HG03135 (cell line): Measurements from ENCODE around the gene DNAJC5.
"Not testable (repeated sequence)": the region's sequence is repeated elsewhere in the genome, so short reads cannot be mapped to it uniquely, and the experiment has no call there.

Experiments
- ATAC-seq: cut with Tn5 transposase; IDR thresholded peaks from one replicate; pipeline ENCODE4 v1.9.1; 2021; ENCODE audit warnings: mild to moderate bottlenecking, moderate library complexity; ENCODE audit not compliant: unreplicated experiment

Gene DNAJC5

GRCh38 chr20:63966172-63966943 is 71.4 kb downstream of the DNAJC5 start:
- ATAC-seq: no peak

DNA sequence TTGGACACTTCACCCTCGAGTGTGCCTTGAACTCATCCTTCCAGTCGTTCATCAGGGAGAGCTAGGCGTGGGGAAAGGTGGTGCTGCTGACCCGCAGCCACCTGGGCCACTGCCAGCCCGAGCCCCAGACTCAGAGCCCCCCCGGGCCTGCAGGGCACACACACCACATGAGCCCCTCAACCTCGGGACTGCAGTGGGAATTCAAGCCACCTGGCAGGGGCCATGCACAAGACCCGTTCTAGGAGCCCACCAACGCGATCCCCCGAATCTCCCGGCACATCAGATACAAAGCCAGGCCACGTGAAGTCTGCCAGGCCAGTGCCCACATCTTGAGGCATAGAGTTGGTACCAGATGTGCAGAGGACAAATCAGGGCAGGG is 72.0 kb downstream of the DNAJC5 start:
- ATAC-seq: no peak

DNA sequence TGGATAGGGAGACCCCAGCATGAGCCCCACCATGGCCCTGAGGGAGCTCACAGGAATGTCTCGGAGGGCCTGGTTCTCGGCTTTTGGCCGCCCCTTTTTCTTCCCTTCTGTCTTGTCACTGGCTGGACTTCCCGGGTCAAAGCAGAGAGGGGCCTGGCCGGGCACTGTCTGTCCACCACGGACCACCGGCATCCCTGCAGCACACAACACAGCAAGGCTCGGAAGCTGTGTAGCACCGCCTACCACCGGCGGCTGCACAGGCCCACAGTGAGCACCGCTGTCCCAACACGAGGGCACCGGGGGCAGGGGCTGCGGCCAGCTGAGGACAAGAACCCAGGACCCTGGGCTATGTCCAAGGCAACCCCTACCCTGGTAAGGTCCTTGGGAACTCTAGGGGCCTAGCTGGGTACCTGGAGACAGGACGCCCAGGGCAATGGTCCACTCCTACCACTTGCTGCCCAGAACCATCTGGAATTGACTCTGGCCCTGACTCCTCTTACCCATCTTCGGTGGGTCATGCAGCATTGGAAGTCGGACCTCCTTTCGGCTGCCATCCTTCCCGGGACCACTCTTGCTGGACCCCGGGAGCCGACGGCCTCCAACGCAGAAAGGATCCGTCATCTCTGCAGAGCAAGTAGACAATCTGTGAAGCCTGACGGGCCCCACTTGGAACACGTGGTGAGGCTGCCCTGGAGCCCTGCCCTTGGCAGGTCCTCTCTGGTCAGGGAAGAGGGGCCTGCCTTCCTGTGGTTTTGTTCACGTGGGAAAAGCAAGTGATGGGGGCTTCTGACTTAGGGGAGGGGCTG is 72.6 kb downstream of the DNAJC5 start:
- no peak for ATAC-seq

GRCh38 chr20:63968136-63968927 is 73.4 kb downstream of the DNAJC5 start:
- ATAC-seq: no peak

DNA sequence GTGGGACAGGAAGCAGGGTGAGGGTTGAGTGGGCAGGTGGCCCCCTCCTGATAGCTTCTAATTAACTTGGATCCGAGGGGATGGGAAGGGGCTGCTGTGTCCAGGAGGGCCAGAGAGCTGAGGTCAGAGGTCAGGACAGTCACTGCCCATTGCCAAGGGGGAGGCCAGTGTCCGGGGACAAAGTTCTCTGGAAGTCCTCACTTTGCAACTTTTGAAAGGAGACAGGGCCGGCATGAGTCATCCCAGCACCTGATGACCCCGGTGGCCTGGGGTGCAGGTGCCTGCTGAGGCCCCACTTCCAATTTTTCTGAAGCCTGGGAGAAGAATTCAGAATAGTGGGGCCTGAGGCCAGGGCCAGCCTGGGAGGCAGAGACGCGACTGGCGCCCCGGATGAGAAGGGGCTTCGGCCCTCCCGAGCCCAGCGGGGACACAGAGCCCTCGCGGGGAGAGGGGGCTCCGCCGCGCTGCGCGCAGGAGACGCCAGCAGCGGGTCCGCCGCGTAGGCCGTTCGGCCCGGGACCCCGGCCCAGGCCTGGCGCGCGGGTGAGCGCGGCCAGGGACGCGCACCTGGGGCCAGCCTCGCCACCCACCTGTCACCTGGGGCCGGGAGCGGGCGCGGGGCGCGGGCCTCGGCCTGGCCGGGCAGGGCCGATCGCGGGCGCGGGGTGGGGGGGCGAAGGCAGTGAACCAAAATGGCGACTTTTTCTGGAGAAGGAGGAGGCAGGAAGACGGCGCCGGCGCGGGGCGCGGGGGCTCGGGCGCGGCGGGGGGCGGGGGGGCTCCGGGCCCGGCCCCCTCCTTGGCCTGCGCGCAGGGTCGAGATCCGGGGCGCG is 74.2 kb downstream of the DNAJC5 start:
- no peak for ATAC-seq

DNA sequence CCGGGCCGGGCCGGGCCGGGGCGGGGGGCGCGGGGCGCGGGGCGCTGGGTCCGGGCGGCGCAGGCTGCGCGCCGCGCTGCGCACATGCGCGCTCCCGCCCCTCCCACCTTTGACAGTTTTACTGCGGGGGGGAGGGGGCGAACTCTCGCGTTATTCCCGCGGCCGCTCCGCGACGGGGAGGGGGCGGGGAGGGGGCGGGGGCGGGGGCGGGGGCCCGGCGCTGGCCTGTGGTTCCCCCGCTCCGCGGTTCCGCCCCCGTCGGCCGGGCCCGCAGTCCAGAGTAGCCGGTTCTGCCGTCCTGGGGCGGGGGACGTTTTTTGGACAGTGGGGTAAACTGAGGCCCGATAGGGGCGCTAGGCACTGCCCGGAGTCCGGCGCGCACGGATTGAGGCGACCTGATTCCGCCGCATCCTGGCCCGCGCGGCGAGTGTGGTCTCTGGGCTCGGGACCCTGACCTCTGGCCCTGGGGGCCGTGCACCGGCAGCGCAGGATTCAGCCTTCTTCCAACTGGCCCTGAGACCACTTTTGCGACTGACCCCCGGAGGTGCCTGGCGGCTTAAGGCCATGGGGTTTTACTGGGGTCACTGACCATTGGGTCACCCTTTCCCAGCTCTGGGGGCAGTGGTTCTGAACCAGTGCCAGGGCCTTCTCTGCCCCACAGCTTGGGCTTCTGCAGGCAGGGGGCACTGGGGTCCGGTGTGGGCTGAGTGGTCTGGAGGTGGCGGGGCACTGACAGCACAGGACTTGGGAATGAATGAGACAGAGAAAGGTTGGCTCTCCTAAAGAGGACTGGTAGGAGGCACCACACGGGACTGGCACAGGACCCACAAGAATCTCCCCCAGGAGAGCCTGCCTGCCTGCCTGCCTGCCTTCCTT is 75.2 kb downstream of the DNAJC5 start, which contains the start of gene ZNF512B:
ZNF512B (minus strand) TSS at position 93 of the 876 bp plus-strand sequence. CDS start 1,980 bp downstream, outside the sequence.
- ATAC-seq: no peak

- no peak for ATAC-seq
These were observed 75.9 kb downstream of the DNAJC5 start for GRCh38 chr20:63970714-63971431.

- ATAC-seq: not testable (repeated sequence)
These were observed 77.0 kb downstream of the DNAJC5 start for GRCh38 chr20:63971960-63972311.

GRCh38 chr20:63972312-63973159 is 77.6 kb downstream of the DNAJC5 start:
- ATAC-seq: no peak

DNA sequence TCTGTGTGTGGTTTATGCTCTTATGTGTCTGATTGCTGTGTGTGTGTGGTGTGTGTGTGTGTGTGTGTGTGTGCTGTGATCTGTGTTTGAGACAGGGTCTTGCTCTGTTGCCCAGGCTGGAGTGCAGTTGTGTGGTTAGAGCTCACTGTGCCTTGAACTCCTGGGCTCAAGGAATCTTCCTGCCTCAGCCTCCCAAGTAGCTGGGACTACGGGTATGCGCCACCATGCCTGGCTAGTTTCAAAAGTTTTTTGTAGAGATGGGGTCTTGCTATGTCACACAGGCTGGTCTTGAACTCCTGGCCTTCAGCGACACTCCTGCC is 78.2 kb downstream of the DNAJC5 start:
- ATAC-seq: no peak

DNA sequence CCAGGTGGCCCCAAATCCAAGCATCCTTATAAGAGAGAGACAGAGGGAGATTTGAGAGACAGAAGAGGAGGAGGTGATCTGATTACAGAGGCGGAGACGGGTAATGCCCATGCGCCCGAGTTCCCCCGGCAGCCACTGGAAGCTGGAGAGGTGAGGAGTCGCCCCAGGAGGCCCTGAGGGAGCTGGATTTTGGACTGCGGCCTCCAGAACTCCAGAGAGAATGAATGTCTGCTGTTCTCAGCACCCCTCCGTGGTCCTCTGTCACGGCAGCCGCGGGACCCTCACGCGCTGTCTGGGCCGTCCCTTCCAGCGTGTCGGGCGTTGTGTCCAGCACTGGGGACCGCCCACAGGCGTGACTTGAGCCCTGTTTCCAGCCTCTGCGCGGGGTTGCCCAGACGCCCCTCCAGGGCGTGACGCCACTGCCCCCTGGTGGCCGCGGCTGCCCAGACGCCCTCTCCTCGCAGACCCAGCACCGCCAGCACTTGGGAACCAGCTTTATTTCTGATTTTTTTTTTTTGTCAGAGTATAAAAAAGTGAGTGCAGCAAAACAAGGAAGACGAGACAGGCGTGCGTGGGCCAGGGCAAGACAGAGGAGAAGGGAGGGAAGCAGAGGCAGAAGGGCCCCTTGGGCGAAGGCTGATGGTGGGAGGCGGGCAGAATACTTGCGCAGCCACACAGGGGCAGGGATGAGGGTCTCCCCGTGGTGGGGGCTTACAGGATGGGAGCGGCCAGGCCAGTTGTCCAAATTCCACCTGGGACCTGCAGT is 78.9 kb downstream of the DNAJC5 start:
- ATAC-seq: peak; percentile 36

GRCh38 chr20:63974402-63975200 is 79.7 kb downstream of the DNAJC5 start:
- no peak for ATAC-seq

DNA sequence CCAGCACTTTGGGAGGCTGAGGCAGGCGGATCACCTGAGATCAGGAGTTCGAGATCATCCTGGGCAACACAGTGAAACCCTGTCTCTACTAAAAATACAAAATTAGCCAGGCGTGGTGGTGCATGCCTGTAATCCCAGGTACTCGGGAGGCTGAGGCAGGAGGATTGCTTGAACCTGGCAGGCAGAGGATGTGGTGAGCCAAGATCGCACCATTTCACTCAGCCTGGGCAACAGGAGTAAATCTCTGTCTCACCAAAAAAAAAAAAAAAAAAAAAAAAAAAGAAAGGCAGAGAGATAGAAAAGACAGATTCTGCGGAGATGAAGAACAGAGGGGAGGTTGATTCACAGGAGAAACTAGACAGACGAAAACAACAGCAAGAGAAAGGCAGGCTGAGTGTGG is 81.6 kb downstream of the DNAJC5 start:
- ATAC-seq: not testable (repeated sequence)

DNA sequence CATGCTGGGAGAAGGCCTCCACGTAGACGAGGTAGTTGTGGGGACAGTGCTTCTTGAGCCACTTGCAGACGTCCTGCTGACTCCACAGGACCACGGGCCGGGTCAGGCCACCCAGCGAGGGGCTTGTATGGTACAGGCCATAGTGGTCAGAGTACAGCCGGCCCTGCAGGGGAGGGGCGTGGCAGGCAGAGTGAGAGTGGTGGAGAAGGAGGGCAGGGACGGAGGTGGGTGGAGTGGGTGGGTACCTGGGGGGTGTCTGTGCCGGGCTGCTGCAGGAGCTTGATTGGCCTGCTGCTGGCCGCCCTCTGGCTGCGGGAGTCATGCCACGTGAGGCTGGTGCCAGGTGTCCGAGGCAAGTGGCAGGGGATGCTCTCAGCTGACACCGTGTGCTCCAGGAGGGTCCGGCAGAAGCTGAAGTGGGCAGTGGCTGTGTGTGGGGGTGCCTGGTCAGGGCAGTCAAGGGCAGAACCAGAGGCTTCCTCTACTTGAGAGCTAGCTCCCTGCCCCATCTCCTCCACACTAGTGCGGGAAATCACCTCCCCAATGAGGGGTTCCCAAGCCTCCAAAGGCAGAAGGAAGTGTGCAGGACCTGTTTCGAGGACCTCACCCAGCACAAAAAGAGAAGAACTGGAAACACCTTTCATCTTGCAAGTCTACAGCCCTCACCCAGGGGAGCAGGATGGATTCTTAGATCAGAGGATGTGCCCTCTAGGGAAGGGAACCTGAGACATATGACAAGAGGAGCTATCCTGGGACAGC is 82.2 kb downstream of the DNAJC5 start:
- ATAC-seq: no peak

DNA sequence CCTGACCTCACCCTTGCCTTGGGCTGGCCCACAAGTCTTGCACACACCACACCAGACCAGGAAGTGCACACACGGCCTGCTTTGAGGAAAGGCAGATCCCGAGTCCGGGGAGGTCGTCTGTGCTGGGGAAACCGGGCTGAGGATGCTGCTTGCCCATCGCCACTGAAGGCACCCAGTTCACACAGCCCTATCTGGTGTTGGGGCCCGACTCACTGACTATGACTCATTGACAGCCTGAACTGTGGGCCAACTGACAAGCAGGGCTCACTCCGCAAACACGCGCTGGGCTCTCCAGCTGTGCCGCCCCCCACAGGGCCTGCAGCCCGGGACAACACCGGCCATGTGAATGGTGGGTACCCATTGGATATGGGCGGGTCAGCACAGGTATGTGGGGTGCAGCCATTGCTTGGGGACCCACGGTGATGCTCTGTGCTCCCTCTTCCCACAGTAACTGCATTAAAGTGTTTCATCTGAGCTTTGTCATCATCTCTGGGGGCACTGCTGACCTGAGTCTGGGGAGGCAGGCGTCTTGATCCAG is 82.9 kb downstream of the DNAJC5 start:
- ATAC-seq: no peak
